ENCODE data around the gene NME1.

DNA sequence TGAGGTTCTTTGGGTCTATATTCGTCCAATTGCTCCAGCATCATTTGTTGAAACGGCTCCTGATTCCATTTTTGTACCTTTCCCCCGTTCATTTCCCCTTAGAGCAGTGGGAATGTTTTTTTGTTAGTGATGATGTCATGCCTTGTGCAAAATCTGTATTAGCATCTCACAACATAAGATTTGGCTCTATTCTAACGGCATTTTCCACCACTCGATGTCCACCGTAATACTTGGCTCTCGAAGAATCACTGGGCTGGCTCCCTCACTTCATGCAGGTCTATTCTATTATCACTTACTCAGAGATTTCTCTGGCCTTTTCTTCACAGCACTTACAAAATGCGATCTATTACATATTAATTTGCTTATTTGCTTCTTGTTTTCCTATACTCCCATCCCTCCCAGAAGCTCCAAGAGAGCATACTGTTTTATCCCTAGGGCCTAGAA is 571 bp upstream of the NME1 start:
- TF ChIP-seq, protein P1, sequence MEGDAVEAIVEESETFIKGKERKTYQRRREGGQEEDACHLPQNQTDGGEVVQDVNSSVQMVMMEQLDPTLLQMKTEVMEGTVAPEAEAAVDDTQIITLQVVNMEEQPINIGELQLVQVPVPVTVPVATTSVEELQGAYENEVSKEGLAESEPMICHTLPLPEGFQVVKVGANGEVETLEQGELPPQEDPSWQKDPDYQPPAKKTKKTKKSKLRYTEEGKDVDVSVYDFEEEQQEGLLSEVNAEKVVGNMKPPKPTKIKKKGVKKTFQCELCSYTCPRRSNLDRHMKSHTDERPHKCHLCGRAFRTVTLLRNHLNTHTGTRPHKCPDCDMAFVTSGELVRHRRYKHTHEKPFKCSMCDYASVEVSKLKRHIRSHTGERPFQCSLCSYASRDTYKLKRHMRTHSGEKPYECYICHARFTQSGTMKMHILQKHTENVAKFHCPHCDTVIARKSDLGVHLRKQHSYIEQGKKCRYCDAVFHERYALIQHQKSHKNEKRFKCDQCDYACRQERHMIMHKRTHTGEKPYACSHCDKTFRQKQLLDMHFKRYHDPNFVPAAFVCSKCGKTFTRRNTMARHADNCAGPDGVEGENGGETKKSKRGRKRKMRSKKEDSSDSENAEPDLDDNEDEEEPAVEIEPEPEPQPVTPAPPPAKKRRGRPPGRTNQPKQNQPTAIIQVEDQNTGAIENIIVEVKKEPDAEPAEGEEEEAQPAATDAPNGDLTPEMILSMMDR (IDR thresholded peaks at IDR 0.05), result no peak
- TF ChIP-seq TCF7L2 (IDR thresholded peaks at IDR 0.05; ENCODE audit: low read depth, low read length), result no peak
- TF ChIP-seq POLR2AphosphoS5 (IDR thresholded peaks at IDR 0.05; ENCODE audit: low read depth, low read length), result no peak
- TF ChIP-seq, protein P2, sequence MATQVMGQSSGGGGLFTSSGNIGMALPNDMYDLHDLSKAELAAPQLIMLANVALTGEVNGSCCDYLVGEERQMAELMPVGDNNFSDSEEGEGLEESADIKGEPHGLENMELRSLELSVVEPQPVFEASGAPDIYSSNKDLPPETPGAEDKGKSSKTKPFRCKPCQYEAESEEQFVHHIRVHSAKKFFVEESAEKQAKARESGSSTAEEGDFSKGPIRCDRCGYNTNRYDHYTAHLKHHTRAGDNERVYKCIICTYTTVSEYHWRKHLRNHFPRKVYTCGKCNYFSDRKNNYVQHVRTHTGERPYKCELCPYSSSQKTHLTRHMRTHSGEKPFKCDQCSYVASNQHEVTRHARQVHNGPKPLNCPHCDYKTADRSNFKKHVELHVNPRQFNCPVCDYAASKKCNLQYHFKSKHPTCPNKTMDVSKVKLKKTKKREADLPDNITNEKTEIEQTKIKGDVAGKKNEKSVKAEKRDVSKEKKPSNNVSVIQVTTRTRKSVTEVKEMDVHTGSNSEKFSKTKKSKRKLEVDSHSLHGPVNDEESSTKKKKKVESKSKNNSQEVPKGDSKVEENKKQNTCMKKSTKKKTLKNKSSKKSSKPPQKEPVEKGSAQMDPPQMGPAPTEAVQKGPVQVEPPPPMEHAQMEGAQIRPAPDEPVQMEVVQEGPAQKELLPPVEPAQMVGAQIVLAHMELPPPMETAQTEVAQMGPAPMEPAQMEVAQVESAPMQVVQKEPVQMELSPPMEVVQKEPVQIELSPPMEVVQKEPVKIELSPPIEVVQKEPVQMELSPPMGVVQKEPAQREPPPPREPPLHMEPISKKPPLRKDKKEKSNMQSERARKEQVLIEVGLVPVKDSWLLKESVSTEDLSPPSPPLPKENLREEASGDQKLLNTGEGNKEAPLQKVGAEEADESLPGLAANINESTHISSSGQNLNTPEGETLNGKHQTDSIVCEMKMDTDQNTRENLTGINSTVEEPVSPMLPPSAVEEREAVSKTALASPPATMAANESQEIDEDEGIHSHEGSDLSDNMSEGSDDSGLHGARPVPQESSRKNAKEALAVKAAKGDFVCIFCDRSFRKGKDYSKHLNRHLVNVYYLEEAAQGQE (IDR thresholded peaks at IDR 0.05; ENCODE audit: insufficient read depth in 1 of 2, low read depth in 2 of 2, low read length in 1 of 2), result no peak
- TF ChIP-seq SIN3A (IDR thresholded peaks at IDR 0.05; ENCODE audit: borderline replicate concordance, insufficient read depth, low read depth, low read length), result no peak

Measured in Panc1 (cell line).